GM18511 (cell line): Measurements from ENCODE around the gene ZBTB4.

Experiments used
- ATAC-seq: cut with Tn5 transposase; IDR thresholded peaks from one replicate; pipeline ENCODE4 v1.9.1; 2021; ENCODE audit warnings: mild to moderate bottlenecking, moderate library complexity; ENCODE audit not compliant: unreplicated experiment

ZBTB4 gene

DNA sequence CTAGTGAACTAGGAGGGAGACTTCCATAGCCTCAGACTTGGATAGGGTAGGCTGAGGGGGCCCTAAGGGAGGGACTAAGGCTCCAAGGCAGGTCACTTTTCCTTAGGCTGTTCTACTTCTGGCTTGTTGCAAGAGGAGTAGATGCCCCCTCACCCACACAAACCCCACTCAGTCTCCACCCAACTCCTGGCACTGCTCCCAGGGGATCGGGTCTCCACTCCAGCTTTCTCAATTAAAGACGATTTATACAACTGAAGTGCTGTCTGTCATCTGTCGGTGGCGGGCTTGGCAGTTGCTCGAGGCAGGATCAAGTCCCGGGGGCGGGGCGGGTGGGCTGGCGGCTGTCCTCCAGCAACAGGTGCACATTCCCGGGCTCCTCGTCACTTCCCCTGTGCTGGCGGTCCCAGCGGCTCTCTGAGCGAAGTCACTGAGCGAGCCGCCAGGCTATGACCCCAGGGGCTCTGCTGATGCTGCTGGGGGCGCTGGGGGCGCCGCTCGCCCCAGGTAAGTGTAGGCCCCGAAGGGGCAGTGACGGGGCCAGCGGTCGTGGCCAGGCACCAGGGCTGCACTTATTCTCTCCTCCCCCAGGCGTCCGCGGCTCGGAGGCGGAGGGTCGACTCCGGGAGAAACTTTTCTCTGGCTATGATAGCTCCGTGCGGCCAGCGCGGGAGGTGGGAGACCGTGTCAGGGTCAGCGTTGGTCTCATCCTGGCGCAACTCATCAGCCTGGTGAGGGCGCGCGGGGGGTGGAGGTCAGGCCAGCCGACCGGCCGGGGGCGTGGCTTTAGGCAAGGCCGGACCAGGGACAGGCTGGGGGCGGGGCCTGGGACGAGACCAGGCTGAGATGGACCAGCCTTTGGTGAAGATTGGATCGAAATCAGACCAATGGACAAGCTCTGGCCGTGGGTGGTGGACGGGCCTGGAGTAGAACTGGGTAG is 34.5 kb downstream of the ZBTB4 start, which contains the start of gene CHRNB1:
Gene CHRNB1, plus strand, starts transcription at position 380 of the 937 bp plus-strand sequence. Its CDS starts 67 bp downstream, at position 447.
- ATAC-seq: peak; percentile 64

DNA sequence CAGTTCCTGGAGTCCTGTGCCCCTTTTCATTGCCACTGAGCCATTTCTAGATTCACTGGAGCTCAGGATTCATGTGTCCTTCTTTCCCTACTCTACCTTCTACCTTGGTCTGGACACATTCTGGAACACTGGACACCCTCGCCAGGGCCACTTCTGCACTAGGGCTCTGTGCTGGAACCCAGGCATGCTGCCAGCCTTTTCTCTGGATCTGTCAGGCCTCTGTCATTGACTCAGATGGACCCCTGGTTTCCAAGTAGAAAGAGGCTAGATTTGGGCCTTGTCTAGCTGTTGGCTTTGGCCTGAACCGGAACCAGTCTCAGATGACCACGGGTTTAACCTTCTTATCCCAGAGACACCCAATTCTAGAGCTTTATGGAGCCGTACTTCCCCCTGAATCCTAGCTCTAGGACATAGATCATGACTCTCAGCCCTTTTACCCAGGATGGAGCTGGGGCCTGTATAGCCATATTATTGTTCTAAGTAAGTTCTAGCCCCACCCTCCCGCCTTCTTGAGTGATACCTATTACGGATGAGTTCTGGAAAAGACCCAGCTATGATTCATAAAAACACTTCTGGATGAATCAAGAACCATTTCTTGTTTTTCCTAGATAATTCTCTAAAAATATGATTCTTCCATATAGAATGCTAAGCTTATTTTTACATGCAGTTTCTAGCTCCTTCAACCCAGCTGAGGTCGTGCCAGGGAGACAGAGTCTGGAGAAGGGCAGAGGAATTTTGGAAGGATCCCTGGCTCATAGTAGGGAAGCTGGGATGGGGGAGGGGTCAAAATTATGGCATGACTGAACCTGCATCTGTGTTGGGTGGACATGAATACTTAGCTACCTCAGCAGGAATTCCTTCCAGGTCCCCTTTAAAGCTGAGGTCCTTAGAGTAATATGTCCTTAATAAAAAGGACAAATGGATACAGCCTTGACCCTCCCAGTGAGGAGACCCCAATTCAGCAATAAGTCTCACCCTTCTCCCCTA is 35.6 kb downstream of the ZBTB4 start:
- ATAC-seq: no peak

DNA sequence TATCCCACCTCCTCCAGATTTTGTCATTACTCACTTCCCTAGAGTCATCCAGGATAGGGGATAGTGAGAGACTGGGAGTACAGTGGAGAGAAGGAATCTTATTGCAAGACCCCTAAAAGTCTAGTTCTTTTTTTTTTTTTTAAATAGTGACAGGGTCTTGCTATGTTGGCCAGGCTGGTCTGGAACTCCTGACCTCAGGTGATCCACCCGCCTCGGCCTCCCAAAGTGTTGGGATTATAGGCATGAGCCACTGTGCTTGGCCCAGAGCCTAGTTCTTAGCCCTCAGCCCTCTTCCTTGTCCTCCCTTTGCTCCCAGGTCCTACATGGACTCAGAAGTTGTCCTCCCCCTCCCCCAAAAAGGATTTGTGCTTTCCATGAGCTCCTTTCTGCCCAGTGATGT is 37.3 kb downstream of the ZBTB4 start:
- ATAC-seq: no peak

DNA sequence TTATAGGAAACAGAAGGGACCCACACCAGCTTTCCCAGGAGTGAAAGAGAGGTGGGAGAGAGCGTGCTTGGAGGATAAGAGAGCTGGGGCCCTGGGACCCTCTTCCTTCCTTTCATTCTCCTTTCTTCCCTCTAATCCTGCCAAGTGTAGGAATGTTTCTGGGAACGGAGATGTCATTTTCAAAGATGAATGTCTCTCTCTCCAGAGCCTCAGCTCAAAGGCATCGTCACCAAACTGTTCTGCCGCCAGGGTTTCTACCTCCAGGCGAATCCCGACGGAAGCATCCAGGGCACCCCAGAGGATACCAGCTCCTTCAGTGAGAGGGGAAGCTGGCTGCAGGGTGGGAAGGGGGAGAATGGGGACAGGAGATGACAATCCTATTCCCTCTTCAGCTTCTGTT is 38.2 kb downstream of the ZBTB4 start:
- no peak for ATAC-seq

DNA sequence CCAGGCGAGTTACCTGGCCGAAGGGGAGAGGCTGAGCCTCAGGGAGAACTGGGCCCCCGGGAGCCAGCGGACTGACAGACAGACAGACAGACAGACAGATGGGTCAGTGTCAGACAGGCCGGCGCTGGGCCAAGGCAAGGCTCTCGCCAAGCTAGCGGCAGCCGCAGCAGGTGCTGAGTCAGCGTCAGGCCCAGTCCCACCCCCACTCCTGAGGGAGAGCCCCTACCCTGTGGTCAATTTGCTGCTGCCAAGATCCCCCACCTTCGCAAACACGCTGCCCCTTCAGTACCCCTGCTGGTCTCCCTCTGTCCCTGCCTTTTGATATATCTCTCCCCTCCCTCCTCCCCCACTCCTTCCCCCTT is 38.6 kb downstream of the ZBTB4 start:
- ATAC-seq: no peak

DNA sequence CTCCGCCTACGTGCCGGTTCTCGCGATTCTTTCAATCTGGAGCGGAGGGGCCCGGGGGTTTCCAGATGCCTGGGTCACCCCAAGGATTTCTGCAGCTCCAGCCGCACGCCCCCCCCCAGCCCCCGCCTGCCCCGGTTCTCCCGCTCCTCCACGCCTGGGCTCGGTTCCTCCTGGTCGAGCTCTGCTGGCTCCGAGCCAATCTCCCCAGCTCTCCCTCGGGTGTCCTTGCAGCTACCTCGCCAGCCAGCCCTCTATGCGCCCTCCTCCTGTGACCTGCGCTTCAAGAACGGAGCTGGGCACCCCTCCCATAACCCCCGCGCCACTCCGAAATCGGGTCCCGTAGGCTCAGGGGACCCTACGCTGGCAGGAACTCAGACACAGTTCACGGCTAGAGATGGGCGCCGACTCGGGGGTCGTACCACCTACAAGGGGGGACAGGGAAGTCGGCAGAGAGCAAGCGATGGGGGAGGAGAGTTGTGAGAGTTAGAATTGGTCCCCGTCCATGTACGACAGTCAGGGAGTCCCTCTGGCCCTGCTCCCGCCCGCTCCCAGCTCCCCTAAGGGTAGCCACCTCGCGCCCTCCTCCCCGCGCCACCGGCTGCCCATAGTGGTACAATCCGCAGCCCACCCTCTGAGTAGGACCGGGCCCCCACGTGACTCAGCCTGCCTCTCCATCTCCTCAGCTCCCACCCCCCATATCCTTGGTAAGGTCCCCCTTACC is 39.2 kb downstream of the ZBTB4 start:
- no peak for ATAC-seq

DNA sequence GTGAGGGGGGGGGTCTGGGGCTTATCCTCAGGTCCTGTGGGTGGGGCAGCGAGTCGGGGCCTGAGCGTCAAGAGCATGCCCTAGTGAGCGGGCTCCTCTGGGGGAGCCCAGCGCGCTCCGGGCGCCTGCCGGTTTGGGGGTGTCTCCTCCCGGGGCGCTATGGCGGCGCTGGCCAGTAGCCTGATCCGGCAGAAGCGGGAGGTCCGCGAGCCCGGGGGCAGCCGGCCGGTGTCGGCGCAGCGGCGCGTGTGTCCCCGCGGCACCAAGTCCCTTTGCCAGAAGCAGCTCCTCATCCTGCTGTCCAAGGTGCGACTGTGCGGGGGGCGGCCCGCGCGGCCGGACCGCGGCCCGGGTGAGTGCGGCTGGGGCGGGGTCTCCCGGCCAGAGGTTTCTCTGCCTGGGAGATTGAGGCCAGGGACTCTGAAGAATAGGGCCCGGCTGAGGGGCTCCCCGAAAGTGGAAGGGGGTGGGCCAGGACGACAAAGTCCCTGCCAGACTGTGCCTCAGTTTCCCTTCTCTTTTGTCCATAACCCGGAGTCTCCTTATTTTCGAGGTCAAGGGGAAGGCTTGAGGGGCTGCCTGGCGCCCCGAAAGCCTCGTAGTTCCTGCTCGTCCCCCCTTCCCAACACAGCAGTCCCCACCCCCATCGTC is 39.8 kb downstream of the ZBTB4 start, which contains the start of gene FGF11:
Gene FGF11, plus strand, starts transcription at position 51 of the 651 bp plus-strand sequence. Its CDS starts 109 bp downstream, at position 160.
- ATAC-seq: no peak

DNA sequence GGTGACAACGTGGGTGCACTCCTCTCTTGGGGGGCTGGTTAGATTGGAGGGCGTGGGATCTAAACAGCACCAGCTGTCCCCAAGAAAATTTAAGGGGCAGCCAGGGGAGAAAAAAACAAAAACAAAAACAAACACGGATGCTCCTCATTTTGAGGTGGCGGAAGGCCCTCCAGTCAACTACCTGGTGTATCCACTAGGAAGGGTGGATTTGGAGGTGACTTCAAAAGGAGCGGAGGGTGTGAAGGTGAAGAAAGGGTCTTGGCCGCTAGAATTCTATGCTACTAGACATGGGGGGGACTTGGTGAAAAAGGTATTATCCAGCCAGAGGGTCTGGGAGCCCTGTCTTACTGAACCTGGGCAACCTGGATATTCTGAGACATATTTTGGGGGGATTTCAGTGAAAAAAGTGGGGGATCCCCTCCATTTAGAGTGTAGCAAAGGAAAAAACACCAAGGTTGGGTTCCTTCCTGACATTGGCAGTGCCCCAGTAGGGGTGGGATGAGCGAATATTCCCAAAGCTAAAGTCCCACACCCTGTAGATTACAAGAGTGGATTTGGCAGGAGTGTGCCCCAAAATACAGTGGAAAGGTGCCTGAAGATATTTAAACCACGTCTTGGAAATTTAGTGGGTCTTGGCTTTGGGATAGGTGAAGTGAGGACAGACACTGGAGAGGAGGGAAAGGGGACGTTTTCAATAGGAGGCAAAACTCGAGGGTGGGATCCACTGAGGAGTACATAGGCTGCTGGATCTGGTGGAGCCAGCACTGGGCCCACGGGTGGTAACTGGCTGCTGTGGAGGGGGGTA is 40.6 kb downstream of the ZBTB4 start:
- no peak for ATAC-seq

DNA sequence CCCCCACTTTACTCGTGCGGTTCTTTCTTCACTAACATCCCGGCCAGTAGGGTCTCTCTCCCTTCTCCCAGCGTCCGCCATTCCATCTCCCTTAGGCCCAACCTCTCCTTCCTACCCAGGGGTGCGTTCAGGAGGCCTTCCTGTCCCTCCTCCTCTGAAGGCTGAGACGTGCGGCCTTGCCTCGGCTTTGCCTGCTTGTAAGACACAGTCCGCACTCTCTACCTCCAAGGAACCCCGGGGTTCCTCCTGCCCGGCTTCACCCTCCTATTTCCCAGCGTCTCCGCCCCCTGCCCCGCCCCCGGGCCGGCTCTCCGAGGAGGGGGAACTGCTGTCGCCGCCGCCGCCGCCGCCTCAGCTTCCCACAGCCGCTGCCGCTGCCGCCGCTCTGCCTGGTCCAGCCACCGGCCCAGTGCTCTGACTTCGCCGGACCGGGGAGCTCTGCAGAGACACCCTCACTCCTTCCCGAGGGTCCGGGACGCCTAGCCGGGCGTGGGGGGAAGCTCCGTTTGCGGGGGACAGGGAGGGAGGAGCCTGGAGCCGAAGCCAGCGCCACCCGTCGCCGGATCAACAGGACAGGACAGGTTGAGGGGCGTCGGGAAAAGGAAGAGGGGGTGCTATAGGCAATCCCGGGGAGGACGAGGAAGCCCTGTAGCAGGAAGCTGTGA is 41.3 kb downstream of the ZBTB4 start:
- no peak for ATAC-seq

DNA sequence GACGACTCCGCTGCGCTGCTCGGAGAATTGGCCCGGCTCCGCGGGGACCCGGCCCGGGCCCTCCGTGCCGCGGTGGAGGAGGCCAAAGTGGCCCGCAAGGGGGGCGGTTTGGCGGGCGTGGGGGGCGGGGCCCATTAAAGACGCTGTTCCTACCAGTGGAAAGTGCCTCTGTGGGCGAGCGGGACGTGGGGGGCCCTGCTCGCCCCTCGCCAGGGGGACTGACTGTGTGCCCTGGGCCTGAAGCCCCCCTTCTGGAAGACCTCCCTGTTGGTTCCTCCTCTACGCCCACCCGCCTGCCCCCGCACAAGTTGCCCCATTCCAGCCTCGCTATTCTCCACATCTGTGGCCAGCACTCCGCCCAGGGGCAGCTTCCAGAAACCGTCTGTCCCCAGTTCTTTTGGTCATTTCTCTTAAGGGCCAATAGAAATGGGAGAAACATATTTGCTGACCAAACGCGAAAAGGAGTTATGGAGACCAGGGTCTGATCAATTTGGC is 42.0 kb downstream of the ZBTB4 start:
- ATAC-seq: no peak

DNA sequence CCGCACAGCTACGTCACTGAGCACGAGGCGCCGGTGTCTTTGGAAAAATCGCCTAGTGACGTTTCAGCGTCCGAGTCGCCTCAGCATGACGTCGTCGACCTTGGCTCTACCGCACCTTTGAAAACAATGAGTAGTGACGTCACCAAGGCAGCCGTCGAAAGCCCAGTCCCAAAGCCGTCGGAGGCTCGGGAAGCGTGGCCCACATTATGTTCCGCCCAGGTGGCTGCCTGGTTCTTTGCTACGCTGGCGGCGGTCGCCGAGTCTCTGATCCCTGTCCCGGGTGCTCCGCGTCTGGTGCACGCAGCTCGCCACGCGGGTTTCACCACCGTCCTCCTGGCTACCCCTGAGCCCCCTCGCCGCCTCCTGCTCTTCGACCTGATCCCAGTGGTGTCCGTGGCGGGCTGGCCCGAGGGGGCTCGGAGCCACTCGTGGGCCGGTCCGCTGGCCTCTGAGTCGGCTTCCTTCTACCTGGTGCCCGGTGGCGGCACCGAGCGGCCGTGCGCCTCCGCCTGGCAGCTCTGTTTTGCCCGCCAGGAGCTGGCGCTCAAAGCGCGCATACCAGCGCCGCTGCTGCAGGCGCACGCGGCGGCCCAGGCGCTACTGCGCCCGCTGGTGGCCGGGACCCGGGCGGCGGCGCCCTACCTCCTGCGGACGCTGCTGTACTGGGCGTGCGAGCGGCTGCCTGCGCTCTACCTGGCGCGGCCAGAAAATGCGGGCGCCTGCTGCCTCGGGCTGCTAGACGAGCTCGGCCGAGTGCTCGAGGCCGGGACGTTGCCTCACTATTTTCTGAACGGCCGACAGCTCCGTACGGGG is 42.7 kb downstream of the ZBTB4 start:
- no peak for ATAC-seq

DNA sequence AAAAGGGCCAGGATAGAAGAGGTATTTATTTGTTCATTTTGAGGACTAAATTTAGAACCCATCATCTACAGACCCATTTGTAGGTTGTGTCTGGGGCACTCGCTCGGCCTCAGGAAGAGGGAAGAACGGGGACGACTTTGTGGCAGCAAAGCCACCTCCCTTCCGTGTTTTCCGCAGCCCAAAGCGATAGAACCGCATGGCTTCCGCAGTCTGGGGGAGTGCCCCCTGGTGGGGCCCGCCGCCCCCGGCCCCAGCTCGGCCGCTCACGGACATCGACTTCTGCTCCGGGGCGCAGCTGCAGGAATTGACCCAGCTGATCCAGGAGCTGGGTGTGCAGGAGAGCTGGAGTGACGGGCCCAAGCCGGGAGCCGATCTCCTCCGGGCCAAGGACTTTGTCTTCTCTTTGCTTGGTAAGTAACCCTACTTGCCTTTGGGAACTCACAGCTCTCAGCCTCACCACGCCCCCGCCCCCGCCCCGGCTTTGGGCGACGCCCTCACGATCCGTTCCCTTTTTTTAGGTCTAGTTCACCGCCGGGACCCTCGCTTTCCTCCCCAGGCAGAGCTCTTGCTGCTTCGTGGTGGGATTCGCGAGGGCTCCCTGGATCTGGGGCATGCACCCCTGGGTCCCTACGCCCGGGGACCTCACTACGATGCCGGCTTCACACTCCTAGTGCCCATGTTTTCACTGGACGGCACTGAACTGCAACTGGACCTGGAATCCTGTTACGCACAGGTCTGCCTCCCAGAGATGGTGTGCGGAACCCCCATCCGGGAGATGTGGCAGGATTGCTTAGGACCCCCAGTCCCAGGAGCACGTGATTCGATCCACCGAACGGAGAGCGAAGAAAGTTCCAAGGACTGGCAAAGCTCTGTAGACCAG is 43.5 kb downstream of the ZBTB4 start:
- ATAC-seq: peak; percentile 27

DNA sequence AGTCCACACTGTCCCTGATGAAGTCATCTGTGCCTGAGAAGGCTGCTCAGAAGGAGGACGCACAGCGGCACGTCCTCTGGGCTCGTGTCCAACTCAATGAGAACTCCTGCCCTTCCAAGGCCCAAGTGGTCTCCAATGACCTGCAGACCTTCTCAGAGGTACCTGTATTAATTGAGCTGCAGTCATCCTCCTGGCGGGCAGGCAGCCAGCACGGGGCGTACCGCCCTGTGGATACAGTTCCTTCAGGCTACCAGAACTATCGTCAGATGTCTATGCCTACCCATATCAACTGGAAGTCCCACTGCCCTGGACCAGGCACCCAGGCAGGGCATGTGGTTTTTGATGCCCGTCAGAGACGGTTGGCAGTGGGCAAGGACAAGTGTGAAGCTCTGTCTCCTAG is 47.1 kb downstream of the ZBTB4 start:
- no peak for ATAC-seq

DNA sequence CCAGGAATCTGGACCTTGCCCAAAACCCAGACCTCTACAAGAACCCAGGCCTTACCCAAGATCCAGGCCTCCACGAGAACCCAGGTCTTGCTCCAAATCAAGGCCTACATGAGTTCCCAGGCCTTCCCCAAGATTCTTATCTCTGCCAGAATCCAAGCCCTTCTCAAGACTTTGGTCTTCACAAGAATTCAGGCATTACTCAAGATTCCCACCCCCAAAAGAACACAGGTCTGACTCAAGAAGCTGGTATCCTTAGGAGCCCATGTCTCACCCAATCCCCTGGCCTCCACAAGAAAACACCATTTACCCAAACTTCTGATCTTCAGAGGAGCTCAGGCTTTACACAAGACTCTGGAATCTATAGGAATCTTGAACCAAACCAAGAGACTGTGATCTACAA is 48.2 kb downstream of the ZBTB4 start:
- ATAC-seq: no peak

DNA sequence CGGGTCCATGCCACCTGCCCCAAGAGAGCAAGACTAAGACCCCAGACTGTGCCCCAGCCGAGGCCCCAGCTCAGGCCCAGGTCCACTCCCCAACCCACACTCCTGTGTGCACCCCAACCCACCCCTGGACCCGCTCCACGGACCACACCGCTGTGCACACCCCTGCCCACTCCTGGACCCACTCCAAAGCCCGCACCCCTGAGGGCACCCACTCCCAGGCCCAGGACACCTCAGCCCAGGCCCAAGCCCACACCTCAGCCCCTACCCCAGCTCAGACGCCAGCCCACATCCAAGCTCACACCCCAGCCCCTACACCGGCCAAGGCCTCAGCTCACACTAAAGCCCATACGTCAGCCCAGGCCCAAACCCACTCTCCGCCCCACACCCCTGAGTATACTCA is 49.7 kb downstream of the ZBTB4 start:
- ATAC-seq: no peak

DNA sequence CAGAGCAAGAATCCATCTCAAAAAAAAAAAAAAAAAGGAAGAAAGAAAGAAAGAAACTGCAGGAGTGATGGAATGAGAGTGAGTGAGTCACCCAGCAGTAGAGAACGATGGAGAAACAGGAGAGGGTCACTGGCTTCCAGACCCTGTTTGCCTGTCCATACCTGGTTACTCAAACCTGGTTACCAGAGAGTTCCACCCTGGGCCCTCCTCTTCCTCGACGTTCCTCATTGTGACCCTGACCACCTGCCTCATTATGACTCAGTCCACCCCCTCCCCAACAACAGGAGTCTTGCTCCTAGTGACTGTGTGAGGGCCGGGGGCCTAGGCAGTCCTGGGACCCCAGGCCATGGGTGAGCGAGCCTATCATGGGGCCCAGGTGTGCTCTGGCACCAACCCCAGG is 50.9 kb downstream of the ZBTB4 start, which contains the start of gene SPEM3:
Gene SPEM3, plus strand, starts transcription at position 301 of the 400 bp plus-strand sequence. Its CDS starts 46 bp downstream, at position 347.
- no peak for ATAC-seq

DNA sequence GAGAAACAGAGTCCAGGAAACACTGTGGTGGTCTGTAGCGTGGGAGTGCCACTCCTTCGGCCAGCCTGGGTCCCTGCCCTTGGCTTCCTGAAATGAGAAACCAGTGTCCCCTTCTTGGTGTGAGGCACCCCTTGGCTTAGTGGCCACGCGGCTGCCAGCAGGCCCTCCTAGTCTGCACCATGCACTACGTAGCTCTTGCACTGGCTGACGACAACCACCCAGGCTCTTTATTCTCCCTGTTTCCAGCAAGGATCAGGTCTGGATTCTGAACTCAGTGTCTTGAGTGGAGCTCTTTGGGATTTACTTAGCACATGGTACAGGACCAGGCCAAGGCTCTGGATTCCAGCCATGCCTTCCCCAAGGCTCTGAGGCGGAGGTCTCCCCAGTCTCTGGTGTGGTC is 51.9 kb downstream of the ZBTB4 start:
- no peak for ATAC-seq
